CD4-positive, alpha-beta T cell treated with Interleukin-15 for 1 hour (primary cell): ENCODE results near the gene GLIS1.

ENCODE experiments used
- DNase-seq: peaks from one replicate; pipeline ENCODE4 v3.0.0-alpha.2; 2020

GLIS1 gene

GRCh38 chr1:53476579-53476978, 262.4 kb downstream of the GLIS1 start:
- DNase-seq: no peak

- no peak for DNase-seq
Observed at GRCh38 chr1:53475664-53476063, 263.3 kb downstream of the GLIS1 start.

GRCh38 chr1:53473463-53473862, 265.5 kb downstream of the GLIS1 start:
- DNase-seq: no peak

GRCh38 chr1:53471000-53471399, 268.0 kb downstream of the GLIS1 start:
- no peak for DNase-seq

- DNase-seq: no peak
Observed at GRCh38 chr1:53470584-53470983, 268.4 kb downstream of the GLIS1 start.

- DNase-seq: no peak
Observed at GRCh38 chr1:53470155-53470554, 268.8 kb downstream of the GLIS1 start.

GRCh38 chr1:53469373-53469772, 269.6 kb downstream of the GLIS1 start:
- DNase-seq: no peak

GRCh38 chr1:53468374-53468773, 270.6 kb downstream of the GLIS1 start:
- no peak for DNase-seq

- DNase-seq: no peak
Observed at GRCh38 chr1:53467391-53467790, 271.6 kb downstream of the GLIS1 start.

GRCh38 chr1:53465023-53465957, 273.7 kb downstream of the GLIS1 start:
- no peak for DNase-seq

- no peak for DNase-seq
Observed at GRCh38 chr1:53463961-53464899, 274.7 kb downstream of the GLIS1 start.

- no peak for DNase-seq
Observed at GRCh38 chr1:53462769-53463501, 276.0 kb downstream of the GLIS1 start.

GRCh38 chr1:53462193-53462592, 276.8 kb downstream of the GLIS1 start:
- no peak for DNase-seq

- no peak for DNase-seq
Observed at GRCh38 chr1:53461323-53462044, 277.5 kb downstream of the GLIS1 start.

GRCh38 chr1:53460666-53461322, 278.2 kb downstream of the GLIS1 start:
- no peak for DNase-seq

GRCh38 chr1:53460211-53460634, 278.7 kb downstream of the GLIS1 start:
- no peak for DNase-seq

GRCh38 chr1:53459321-53460175, 279.4 kb downstream of the GLIS1 start, which contains the start of gene DMRTB1:
TSS of gene DMRTB1 (plus strand) at chr1:53459399. CDS start at chr1:53459454, 55 bp downstream.
- DNase-seq: no peak

GRCh38 chr1:53458634-53459033, 280.3 kb downstream of the GLIS1 start:
- no peak for DNase-seq
